NT2/D1 (cell line): Measurements from ENCODE around the gene PLEKHM1.
"Not testable (repeated sequence)": the region's sequence is repeated elsewhere in the genome, so short reads cannot be mapped to it uniquely, and the experiment has no call there.

Source experiments
- SUZ12 ChIP-seq: IDR thresholded peaks from 2 replicates; pipeline ENCODE4 v1.6.1; 2011; ENCODE audit not compliant: insufficient read length, insufficient read depth; ENCODE audit errors: extremely low read depth
- YY1 ChIP-seq: IDR thresholded peaks from 2 replicates; pipeline ENCODE4 v1.6.1; 2011; ENCODE audit not compliant: insufficient read length, insufficient read depth
- ZNF274 ChIP-seq: IDR thresholded peaks from 2 replicates; pipeline ENCODE4 v1.6.1; 2011; ENCODE audit warnings: mild to moderate bottlenecking, low read depth, low read length

GRCh38 chr17:45449708-45450329 is 40.7 kb downstream of the PLEKHM1 start:
- TF ChIP-seq ZNF274, YY1, SUZ12: not testable (repeated sequence)
